ENCODE results near the gene TCF7.

DNA sequence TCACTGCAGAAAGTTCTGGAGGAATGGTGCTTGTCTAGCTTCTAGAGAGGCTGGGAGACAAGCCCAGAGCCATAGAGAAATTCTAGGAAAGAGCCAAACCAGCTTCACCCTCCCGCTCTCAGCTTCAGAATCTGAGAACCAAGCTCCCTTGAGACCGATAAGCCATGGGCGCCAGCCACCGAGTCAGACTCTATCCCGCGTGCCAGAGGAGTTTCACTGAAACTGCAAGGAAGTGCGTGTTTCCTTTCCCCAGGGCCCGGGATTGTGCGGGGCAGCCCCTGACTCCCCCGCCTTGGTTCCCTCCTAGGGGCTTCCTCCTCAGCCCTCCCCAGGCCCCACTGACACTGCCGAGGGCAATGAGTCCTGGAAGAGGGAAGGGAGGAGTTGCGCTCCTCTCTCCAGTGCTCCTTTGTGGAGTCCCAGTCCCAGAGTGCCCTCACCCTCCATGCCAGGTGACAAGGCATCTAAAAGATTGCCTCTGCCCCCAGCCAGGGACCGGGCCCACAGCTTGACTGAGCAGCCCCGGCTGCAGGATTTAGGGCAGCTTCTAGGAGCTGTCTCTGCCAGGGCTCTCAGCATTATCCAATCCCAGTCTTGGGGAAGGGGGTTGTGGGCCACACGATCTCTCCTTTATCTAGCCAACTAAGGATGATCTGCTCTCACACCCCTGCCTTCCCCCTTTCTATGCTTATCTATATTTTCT lies 18.4 kb upstream of the TCF7 start:
- TF ChIP-seq, protein P1, sequence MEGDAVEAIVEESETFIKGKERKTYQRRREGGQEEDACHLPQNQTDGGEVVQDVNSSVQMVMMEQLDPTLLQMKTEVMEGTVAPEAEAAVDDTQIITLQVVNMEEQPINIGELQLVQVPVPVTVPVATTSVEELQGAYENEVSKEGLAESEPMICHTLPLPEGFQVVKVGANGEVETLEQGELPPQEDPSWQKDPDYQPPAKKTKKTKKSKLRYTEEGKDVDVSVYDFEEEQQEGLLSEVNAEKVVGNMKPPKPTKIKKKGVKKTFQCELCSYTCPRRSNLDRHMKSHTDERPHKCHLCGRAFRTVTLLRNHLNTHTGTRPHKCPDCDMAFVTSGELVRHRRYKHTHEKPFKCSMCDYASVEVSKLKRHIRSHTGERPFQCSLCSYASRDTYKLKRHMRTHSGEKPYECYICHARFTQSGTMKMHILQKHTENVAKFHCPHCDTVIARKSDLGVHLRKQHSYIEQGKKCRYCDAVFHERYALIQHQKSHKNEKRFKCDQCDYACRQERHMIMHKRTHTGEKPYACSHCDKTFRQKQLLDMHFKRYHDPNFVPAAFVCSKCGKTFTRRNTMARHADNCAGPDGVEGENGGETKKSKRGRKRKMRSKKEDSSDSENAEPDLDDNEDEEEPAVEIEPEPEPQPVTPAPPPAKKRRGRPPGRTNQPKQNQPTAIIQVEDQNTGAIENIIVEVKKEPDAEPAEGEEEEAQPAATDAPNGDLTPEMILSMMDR (conservative IDR thresholded peaks at IDR 0.05 in 1 of 2, IDR thresholded peaks at IDR 0.05 in 1 of 2; ENCODE audit: low read depth in 1 of 2, low read length in 2 of 2): no peak
- TF ChIP-seq EZH2 (IDR thresholded peaks at IDR 0.05; ENCODE audit: low read length, missing control alignments): no peak

Data from fibroblast of lung (primary cell).